ENCODE data around the gene CRYL1. TPM values are rescaled to one million over a fixed set of nuclear protein-coding genes. Genes with fewer than 3 reads are reported as not detected.

The CRYL1 gene
- polyA plus RNA-seq, 1 of the 3 experiments (the other 2 are of a cell fraction) = 34.8 TPM

DNA sequence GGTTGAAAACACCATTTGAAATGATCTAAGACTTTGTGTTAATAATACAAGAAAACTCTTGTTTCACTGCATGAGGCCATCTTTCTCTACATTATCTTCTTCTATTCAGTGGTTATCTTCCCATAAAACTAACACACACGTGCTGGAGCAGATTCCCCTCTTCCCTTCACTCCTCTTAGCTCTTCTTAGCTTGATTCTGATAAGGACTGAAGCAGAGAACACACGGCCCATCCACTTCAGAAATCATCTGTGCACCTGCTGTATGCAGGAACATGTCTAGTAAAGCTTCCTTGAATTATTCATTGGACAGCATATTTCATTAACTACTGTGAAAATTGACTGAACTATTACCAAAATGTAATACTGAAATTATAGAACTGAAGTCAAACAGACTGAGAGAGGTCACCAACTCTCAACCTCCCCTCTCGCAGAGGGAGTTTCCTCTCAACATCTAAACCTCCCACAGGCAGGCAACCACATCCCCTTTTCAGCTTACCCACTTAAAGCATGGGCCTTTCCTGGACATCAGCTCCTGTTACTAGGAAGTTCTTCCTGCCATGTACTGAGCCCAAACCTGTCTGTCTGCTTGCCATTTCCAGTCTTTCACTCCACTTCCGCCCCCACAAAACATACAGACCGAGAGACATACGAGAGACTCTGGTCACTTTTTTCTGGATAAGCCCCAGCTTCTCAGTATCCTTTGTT, 113.9 kb downstream of the CRYL1 start:
- H3K27ac ChIP-seq (ENCODE audit: low read depth in 2 of 2, low read length in 1 of 2) = no peak overlapping the region
- H3F3A ChIP-seq (replicated peaks; ENCODE audit: insufficient read depth) = no peaks in the 10 kb centered on the region
- H3K9me2 ChIP-seq = no peaks in the 10 kb centered on the region
- no peak overlapping the region for H3K9ac ChIP-seq
- no peaks in the 10 kb centered on the region for H3K27me3 ChIP-seq (ENCODE audit: insufficient read depth)
- H3K4me3 ChIP-seq (ENCODE audit: low read depth in 2 of 2, low read length in 1 of 2) = no peak overlapping the region
- H3K36me3 ChIP-seq (replicated peaks in 1 of 2; ENCODE audit: control insufficient read depth in 1 of 2, insufficient read depth in 2 of 2, low read length in 1 of 2) = no peaks in the 10 kb centered on the region
- ChIA-PET CTCF (no interaction called here), POLR2A (no interaction called here)
- 62% methylated on average over 6 of the region's 6 CpGs for WGBS (ENCODE audit: low lambda C conversion rate)
- no peak overlapping the region for H2AFZ ChIP-seq (ENCODE audit: low read depth)
- no peaks in the 10 kb centered on the region for H3K9me3 ChIP-seq
- H3K79me2 ChIP-seq (ENCODE audit: insufficient read depth) = no peaks in the 10 kb centered on the region
- H3K4me1 ChIP-seq (ENCODE audit: control insufficient read depth in 1 of 2, insufficient read depth in 2 of 2, low read depth in 1 of 2, low read length in 1 of 2) = no peaks in the 10 kb centered on the region; a peak in 2 of 4 replicates
- H3K4me2 ChIP-seq = no peak overlapping the region
- no peaks in the 10 kb centered on the region for H4K20me1 ChIP-seq (ENCODE audit: insufficient read depth)
- DNase-seq = no peak
- TF ChIP-seq TCF12 (IDR thresholded peaks at IDR 0.05) = no peak
- TF ChIP-seq RAD21 (IDR thresholded peaks at IDR 0.05; ENCODE audit: low read length) = no peak
- no peak for TF ChIP-seq CHD2 (IDR thresholded peaks at IDR 0.05; ENCODE audit: low read length, partially characterized antibody)
- no peak for TF ChIP-seq MEF2A (IDR thresholded peaks at IDR 0.05; ENCODE audit: borderline replicate concordance, low read depth)
- TF ChIP-seq RCOR1 (IDR thresholded peaks at IDR 0.05; ENCODE audit: low read length) = no peak
- no peak for TF ChIP-seq SMC3 (IDR thresholded peaks at IDR 0.05; ENCODE audit: low read depth, low read length)
- no peak for TF ChIP-seq TAF1 (IDR thresholded peaks at IDR 0.05; ENCODE audit: borderline replicate concordance, low read depth, low read length)
- TF ChIP-seq YY1 (IDR thresholded peaks at IDR 0.05; ENCODE audit: low read depth) = no peak
- TF ChIP-seq ELF1 (IDR thresholded peaks at IDR 0.05) = no peak
- TF ChIP-seq, protein P1, sequence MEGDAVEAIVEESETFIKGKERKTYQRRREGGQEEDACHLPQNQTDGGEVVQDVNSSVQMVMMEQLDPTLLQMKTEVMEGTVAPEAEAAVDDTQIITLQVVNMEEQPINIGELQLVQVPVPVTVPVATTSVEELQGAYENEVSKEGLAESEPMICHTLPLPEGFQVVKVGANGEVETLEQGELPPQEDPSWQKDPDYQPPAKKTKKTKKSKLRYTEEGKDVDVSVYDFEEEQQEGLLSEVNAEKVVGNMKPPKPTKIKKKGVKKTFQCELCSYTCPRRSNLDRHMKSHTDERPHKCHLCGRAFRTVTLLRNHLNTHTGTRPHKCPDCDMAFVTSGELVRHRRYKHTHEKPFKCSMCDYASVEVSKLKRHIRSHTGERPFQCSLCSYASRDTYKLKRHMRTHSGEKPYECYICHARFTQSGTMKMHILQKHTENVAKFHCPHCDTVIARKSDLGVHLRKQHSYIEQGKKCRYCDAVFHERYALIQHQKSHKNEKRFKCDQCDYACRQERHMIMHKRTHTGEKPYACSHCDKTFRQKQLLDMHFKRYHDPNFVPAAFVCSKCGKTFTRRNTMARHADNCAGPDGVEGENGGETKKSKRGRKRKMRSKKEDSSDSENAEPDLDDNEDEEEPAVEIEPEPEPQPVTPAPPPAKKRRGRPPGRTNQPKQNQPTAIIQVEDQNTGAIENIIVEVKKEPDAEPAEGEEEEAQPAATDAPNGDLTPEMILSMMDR (IDR thresholded peaks at IDR 0.05) = no peak
- TF ChIP-seq FOXJ3 (CRISPR knock-in tag; IDR thresholded peaks at IDR 0.05) = no peak
- no peak for TF ChIP-seq TEAD4 (IDR thresholded peaks at IDR 0.05; ENCODE audit: borderline replicate concordance, insufficient read depth)
- no peak for TF ChIP-seq EZH2phosphoT487 (IDR thresholded peaks at IDR 0.05; ENCODE audit: borderline replicate concordance, low read depth)
- TF ChIP-seq GABPA (IDR thresholded peaks at IDR 0.05; ENCODE audit: low read depth) = no peak
- TF ChIP-seq MXI1 (IDR thresholded peaks at IDR 0.05; ENCODE audit: low read depth, low read length) = no peak
- TF ChIP-seq NFIC (IDR thresholded peaks at IDR 0.05; ENCODE audit: borderline replicate concordance) = no peak
- TF ChIP-seq, protein P2, sequence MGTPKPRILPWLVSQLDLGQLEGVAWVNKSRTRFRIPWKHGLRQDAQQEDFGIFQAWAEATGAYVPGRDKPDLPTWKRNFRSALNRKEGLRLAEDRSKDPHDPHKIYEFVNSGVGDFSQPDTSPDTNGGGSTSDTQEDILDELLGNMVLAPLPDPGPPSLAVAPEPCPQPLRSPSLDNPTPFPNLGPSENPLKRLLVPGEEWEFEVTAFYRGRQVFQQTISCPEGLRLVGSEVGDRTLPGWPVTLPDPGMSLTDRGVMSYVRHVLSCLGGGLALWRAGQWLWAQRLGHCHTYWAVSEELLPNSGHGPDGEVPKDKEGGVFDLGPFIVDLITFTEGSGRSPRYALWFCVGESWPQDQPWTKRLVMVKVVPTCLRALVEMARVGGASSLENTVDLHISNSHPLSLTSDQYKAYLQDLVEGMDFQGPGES (IDR thresholded peaks at IDR 0.05; ENCODE audit: low read depth, low read length) = no peak
- TF ChIP-seq GATA2 (CRISPR knock-in tag; IDR thresholded peaks at IDR 0.05) = no peak

Measured in SK-N-SH (cell line).